Measurements from ENCODE around the gene LYRM1. TPM values are rescaled to one million over a fixed set of nuclear protein-coding genes. Genes with fewer than 3 reads are reported as not detected.

LYRM1 gene
- total RNA-seq, 1 donor from 2014 or later = 45.4 TPM

DNA sequence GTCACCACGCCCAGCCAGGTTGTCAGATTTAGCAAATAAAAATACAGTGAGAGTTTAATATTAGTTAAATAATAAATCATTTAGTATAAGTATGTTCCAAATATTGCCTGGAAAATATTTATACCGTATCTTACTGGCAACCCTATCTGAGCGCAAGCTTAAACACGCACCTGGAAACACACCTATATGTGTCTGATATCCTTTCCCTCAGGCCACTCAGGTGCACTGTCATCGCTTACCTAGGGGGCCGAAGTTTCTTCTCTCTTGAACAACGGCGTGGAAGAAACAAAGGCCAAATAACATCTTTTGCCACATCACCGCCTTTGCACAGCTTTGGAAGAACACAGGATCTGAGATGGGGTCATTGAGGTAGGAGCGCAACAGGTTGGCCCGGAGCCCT is 54.0 kb downstream of the LYRM1 start:
- H3K4me3 ChIP-seq = no peak overlapping the region
- no peak for TF ChIP-seq CTCF (IDR thresholded peaks at IDR 0.05; ENCODE audit: borderline replicate concordance)
- H3K4me1 ChIP-seq = no peaks in the 10 kb centered on the region
- no peaks in the 10 kb centered on the region for H3K36me3 ChIP-seq
- no peaks in the 10 kb centered on the region for H3K27me3 ChIP-seq (ENCODE audit: low read depth)
- intact Hi-C loops (cut with micrococcal nuclease) = no loop called here
- no peaks in the 10 kb centered on the region for H3K9me3 ChIP-seq (replicated peaks)
- no peak for DNase-seq
- H3K27ac ChIP-seq (replicated peaks) = no peak overlapping the region

DNA sequence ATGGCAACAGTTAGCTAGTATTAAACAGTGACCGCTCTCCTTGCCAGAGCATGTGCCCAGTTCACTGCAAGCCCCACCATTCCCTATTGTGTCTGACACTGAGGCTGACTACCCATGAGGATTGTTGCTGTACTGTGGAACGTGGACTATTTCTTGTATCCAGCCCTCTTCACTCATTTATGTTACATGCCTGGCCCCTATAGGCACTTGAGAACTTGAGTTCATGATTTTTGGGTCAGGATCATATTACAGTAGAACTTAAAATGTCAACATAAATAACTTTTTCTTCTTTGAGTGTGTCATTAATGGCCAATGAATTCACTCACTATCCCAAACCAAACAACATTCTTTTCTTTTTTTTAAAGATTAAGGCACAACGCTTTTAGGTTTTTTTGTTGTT is 55.7 kb downstream of the LYRM1 start:
- no peaks in the 10 kb centered on the region for H3K27me3 ChIP-seq (ENCODE audit: low read depth)
- no peak for TF ChIP-seq CTCF (IDR thresholded peaks at IDR 0.05; ENCODE audit: borderline replicate concordance)
- H3K4me1 ChIP-seq = no peaks in the 10 kb centered on the region
- H3K27ac ChIP-seq (replicated peaks) = no peak overlapping the region
- H3K9me3 ChIP-seq (replicated peaks) = no peaks in the 10 kb centered on the region
- DNase-seq = no peak
- intact Hi-C loops (cut with micrococcal nuclease) = no loop called here
- no peak overlapping the region for H3K4me3 ChIP-seq
- no peaks in the 10 kb centered on the region for H3K36me3 ChIP-seq

GRCh38 chr16:20957153-20957552 is 56.6 kb downstream of the LYRM1 start:
- Histone ChIP-seq H3K27me3 (ENCODE audit: low read depth) (no peaks in the 10 kb centered on the region), H3K4me3 (no peak overlapping the region), H3K9me3 (replicated peaks) (no peaks in the 10 kb centered on the region), H3K4me1 (no peaks in the 10 kb centered on the region), H3K27ac (replicated peaks) (no peak overlapping the region), H3K36me3 (no peaks in the 10 kb centered on the region)
- intact Hi-C loops (cut with micrococcal nuclease) = no loop called here
- DNase-seq = no peak
- no peak for TF ChIP-seq CTCF (IDR thresholded peaks at IDR 0.05; ENCODE audit: borderline replicate concordance)

DNA sequence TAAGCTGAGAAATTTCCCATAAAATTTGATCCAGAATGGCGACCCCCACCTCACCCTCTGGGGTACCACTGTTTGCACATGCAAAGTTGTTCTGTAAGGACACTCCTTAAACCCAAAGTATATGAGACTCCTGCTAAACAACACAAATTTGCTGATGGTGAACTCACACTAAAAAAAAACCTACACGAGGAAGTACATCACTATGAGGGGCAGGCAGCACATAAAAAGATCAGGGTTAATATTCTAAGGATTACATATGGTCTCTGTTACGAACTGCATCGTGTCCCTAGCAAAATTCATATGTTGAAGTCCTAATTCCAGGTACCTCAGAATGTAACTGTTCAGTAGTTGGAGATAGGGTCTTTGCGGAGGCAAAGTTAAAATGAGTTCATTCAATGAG is 60.3 kb downstream of the LYRM1 start:
- Histone ChIP-seq H3K4me1 (no peaks in the 10 kb centered on the region), H3K27ac (replicated peaks) (no peak overlapping the region), H3K27me3 (ENCODE audit: low read depth) (no peaks in the 10 kb centered on the region), H3K36me3 (no peaks in the 10 kb centered on the region), H3K4me3 (no peak overlapping the region), H3K9me3 (replicated peaks) (no peaks in the 10 kb centered on the region)
- intact Hi-C loops (cut with micrococcal nuclease) = no loop called here
- no peak for DNase-seq
- TF ChIP-seq CTCF (IDR thresholded peaks at IDR 0.05; ENCODE audit: borderline replicate concordance) = no peak

- Histone ChIP-seq H3K27ac (replicated peaks) (no peak overlapping the region), H3K4me3 (no peak overlapping the region), H3K36me3 (no peaks in the 10 kb centered on the region), H3K27me3 (ENCODE audit: low read depth) (no peaks in the 10 kb centered on the region), H3K9me3 (replicated peaks) (no peaks in the 10 kb centered on the region), H3K4me1 (no peaks in the 10 kb centered on the region)
- no peak for DNase-seq
- TF ChIP-seq CTCF (IDR thresholded peaks at IDR 0.05; ENCODE audit: borderline replicate concordance) = no peak
- intact Hi-C loops (cut with micrococcal nuclease) = no loop called here
Measured at GRCh38 chr16:20968765-20969164, 68.2 kb downstream of the LYRM1 start.

- Histone ChIP-seq H3K27ac (replicated peaks) (no peak overlapping the region), H3K4me3 (no peak overlapping the region), H3K36me3 (no peaks in the 10 kb centered on the region), H3K9me3 (replicated peaks) (no peaks in the 10 kb centered on the region), H3K4me1 (no peaks in the 10 kb centered on the region), H3K27me3 (ENCODE audit: low read depth) (no peaks in the 10 kb centered on the region)
- DNase-seq = no peak
- intact Hi-C loops (cut with micrococcal nuclease) = no loop called here
- TF ChIP-seq CTCF (IDR thresholded peaks at IDR 0.05; ENCODE audit: borderline replicate concordance) = no peak
Measured at GRCh38 chr16:20969386-20969785, 68.8 kb downstream of the LYRM1 start.

All from left ventricle myocardium inferior (tissue), 1 donor.